BLaER1 treated with 17β-estradiol and CSF1 and Interleukin-3, amounts not matched to agents 10 nM and 100 nM (cell line): ENCODE results near the gene CCDC187.

Experiments used
- H3K27ac ChIP-seq, 11 experiments: shearing (Covaris generic); formaldehyde crosslinking; 2 replicates each; pipeline ENCODE4 v1.8.1; 2022
- H3K27me3 ChIP-seq, 11 experiments: shearing (Covaris generic); formaldehyde crosslinking; 2 replicates each; pipeline ENCODE4 v1.8.1; 2022
- H3K36me3 ChIP-seq, 11 experiments: shearing (Covaris generic); formaldehyde crosslinking; 2 replicates each; pipeline ENCODE4 v1.8.1; 2022
- H3K4me1 ChIP-seq, 10 experiments: shearing (Covaris generic); formaldehyde crosslinking; 2 replicates each; pipeline ENCODE4 v1.8.1; 2022
- H3K4me2 ChIP-seq, 11 experiments: shearing (Covaris generic); formaldehyde crosslinking; 2 replicates each; pipeline ENCODE4 v1.8.1; 2022
- H3K4me3 ChIP-seq, 10 experiments: shearing (Covaris generic); formaldehyde crosslinking; 2 replicates each; pipeline ENCODE4 v1.8.1; 2022
- H3K9ac ChIP-seq, 11 experiments: shearing (Covaris generic); formaldehyde crosslinking; 2 replicates each; pipeline ENCODE4 v1.8.1; 2022
- H3K9me3 ChIP-seq, 11 experiments: shearing (Covaris generic); formaldehyde crosslinking; replicated peaks in 1 of 11; 2 replicates each; pipeline ENCODE4 v1.8.1; 2022
- H4K20me1 ChIP-seq, 11 experiments: shearing (Covaris generic); formaldehyde crosslinking; 2 replicates each; pipeline ENCODE4 v1.8.1; 2022
- Cebpa-rat ChIP-seq, 11 experiments: shearing (Covaris generic); IDR thresholded peaks; 2 replicates each; pipeline ENCODE4 v1.8.1; 2022

CCDC187 gene

GRCh38 chr9:136341769-136342168, 37.9 kb upstream of the CCDC187 start:
- Histone ChIP-seq H4K20me1 (peaks cover 0 to 99% (median 84%) of the 10 kb centered on the region in 11 experiments; a peak in 18 of 22 replicates), H3K27ac (peak overlapping the region in 2 of 11 experiments; percentile 40 to 43; a peak in 3 of 22 replicates), H3K9me3 (no peaks in the 10 kb centered on the region), H3K27me3 (no peaks in the 10 kb centered on the region), H3K4me3 (no peak overlapping the region), H3K4me2 (peak overlapping the region; percentile 69 to 95 (median 84)), H3K4me1 (peaks cover 28 to 80% (median 66%) of the 10 kb centered on the region in 10 experiments), H3K36me3 (peaks cover 16 to 78% (median 53%) of the 10 kb centered on the region in 11 experiments; a peak in 21 of 22 replicates), H3K9ac (peak overlapping the region in 9 of 11 experiments; percentile 30 to 59 (median 47); a peak in 13 of 22 replicates)
- no peak for TF ChIP-seq Cebpa-rat (IDR thresholded peaks at IDR 0.05)

DNA sequence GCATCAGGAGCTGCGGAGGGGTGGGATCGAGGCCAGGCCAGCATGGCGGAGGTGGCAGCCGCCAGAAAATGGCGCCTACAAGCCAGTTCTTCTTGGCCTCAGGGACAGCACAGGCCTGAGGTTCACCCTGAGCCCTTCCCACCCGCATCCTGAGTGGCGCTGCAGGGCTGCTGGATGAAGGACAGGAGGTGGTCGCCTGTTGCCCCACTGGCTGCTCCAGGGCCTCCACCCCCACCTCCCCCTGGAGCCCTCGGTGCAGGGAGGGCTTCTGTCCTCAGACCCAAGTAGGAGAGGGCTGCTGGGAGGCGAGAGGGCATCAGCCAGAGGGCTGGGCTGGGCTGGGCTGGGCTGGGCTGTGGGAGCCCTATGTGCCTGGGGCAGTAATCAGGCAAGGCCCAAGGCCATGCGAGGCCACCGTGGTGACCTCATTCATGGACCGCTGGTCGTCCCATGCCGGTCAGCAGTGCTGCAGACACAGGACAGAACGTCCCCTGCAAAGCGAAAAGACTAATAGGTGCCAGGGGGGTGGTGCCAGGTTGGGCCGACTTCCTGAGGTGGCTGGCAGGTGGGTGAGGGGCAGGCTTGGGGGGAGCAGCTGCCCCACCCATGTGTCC, 37.3 kb upstream of the CCDC187 start:
- H3K36me3 ChIP-seq: peaks cover 16 to 78% (median 59%) of the 10 kb centered on the region in 11 experiments; a peak in 21 of 22 replicates
- no peak overlapping the region for H3K4me3 ChIP-seq
- H3K27ac ChIP-seq: peak overlapping the region in 1 of 11 experiments; percentile 40; a peak in 2 of 22 replicates
- no peaks in the 10 kb centered on the region for H3K9me3 ChIP-seq
- peak overlapping the region in 5 of 11 experiments; percentile 44 to 57 (median 47); a peak in 7 of 22 replicates for H3K9ac ChIP-seq
- no peak for TF ChIP-seq Cebpa-rat (IDR thresholded peaks at IDR 0.05)
- peak overlapping the region in 10 of 11 experiments; percentile 69 to 90 (median 84); a peak in 19 of 22 replicates for H3K4me2 ChIP-seq
- peaks cover 0 to 99% (median 82%) of the 10 kb centered on the region in 11 experiments; a peak in 18 of 22 replicates for H4K20me1 ChIP-seq
- H3K4me1 ChIP-seq: peaks cover 28 to 76% (median 66%) of the 10 kb centered on the region in 10 experiments
- no peaks in the 10 kb centered on the region for H3K27me3 ChIP-seq

GRCh38 chr9:136340356-136341041, 36.6 kb upstream of the CCDC187 start:
- H3K36me3 ChIP-seq: peaks cover 16 to 78% (median 61%) of the 10 kb centered on the region in 11 experiments; a peak in 21 of 22 replicates
- peak overlapping the region in 1 of 11 experiments; percentile 34; a peak in 1 of 22 replicates for H3K27ac ChIP-seq
- H3K4me3 ChIP-seq: no peak overlapping the region; a peak in 1 of 20 replicates

GRCh38 chr9:136339958-136340310, 36.0 kb upstream of the CCDC187 start:
- TF ChIP-seq Cebpa-rat (IDR thresholded peaks at IDR 0.05): no peak
- no peak overlapping the region; a peak in 1 of 20 replicates for H3K4me3 ChIP-seq
- H3K27ac ChIP-seq: peak overlapping the region in 1 of 11 experiments; percentile 34; a peak in 1 of 22 replicates
- H3K9ac ChIP-seq: peak overlapping the region in 6 of 11 experiments; percentile 12 to 51 (median 34); a peak in 3 of 22 replicates
- no peaks in the 10 kb centered on the region for H3K9me3 ChIP-seq
- H3K4me2 ChIP-seq: peak overlapping the region; percentile 57 to 89 (median 82)
- peaks cover 0 to 99% (median 79%) of the 10 kb centered on the region in 11 experiments; a peak in 18 of 22 replicates for H4K20me1 ChIP-seq
- H3K36me3 ChIP-seq: peaks cover 16 to 81% (median 62%) of the 10 kb centered on the region in 11 experiments; a peak in 21 of 22 replicates
- H3K27me3 ChIP-seq: no peaks in the 10 kb centered on the region
- H3K4me1 ChIP-seq: peaks cover 28 to 73% (median 66%) of the 10 kb centered on the region in 10 experiments

More at GRCh38 chr9:136340356-136341041, 36.6 kb upstream of the CCDC187 start:
- no peak for TF ChIP-seq Cebpa-rat (IDR thresholded peaks at IDR 0.05)
- H3K4me2 ChIP-seq: peak overlapping the region; percentile 57 to 89 (median 82)
- peaks cover 0 to 99% (median 79%) of the 10 kb centered on the region in 11 experiments; a peak in 18 of 22 replicates for H4K20me1 ChIP-seq
- peak overlapping the region in 5 of 11 experiments; percentile 12 to 51 (median 44); a peak in 2 of 22 replicates for H3K9ac ChIP-seq
- no peaks in the 10 kb centered on the region for H3K27me3 ChIP-seq
- H3K4me1 ChIP-seq: peaks cover 28 to 73% (median 66%) of the 10 kb centered on the region in 10 experiments
- H3K9me3 ChIP-seq: no peaks in the 10 kb centered on the region

- Histone ChIP-seq H3K4me2 (peak overlapping the region; percentile 57 to 89 (median 82)), H3K27ac (peak overlapping the region in 2 of 11 experiments; percentile 13 to 32; a peak in 1 of 22 replicates), H3K9ac (peak overlapping the region in 7 of 11 experiments; percentile 18 to 60 (median 38); a peak in 5 of 22 replicates), H4K20me1 (peaks cover 0 to 99% (median 80%) of the 10 kb centered on the region in 11 experiments; a peak in 18 of 22 replicates), H3K9me3 (no peaks in the 10 kb centered on the region), H3K27me3 (no peaks in the 10 kb centered on the region), H3K4me1 (peaks cover 28 to 73% (median 66%) of the 10 kb centered on the region in 10 experiments), H3K4me3 (no peak overlapping the region; a peak in 1 of 20 replicates), H3K36me3 (peaks cover 16 to 81% (median 67%) of the 10 kb centered on the region in 11 experiments; a peak in 21 of 22 replicates)
- no peak for TF ChIP-seq Cebpa-rat (IDR thresholded peaks at IDR 0.05)
Measured at GRCh38 chr9:136339173-136339957, 35.5 kb upstream of the CCDC187 start.

GRCh38 chr9:136338511-136338910, 34.6 kb upstream of the CCDC187 start:
- Histone ChIP-seq H3K9ac (peak overlapping the region in 6 of 11 experiments; percentile 9 to 60 (median 38); a peak in 6 of 22 replicates), H3K4me2 (peak overlapping the region in 8 of 11 experiments; percentile 42 to 84 (median 82); a peak in 14 of 22 replicates), H3K27ac (0 out of 22 replicates have a peak overlapping the region, but pooled peaks of 1 of the 11 experiments have one; percentile 22), H4K20me1 (peaks cover 0 to 100% (median 85%) of the 10 kb centered on the region in 11 experiments; a peak in 18 of 22 replicates), H3K36me3 (peaks cover 16 to 84% (median 72%) of the 10 kb centered on the region in 11 experiments; a peak in 21 of 22 replicates), H3K4me1 (peaks cover 27 to 70% (median 64%) of the 10 kb centered on the region in 10 experiments), H3K27me3 (no peaks in the 10 kb centered on the region), H3K9me3 (no peaks in the 10 kb centered on the region), H3K4me3 (no peak overlapping the region)
- no peak for TF ChIP-seq Cebpa-rat (IDR thresholded peaks at IDR 0.05)

DNA sequence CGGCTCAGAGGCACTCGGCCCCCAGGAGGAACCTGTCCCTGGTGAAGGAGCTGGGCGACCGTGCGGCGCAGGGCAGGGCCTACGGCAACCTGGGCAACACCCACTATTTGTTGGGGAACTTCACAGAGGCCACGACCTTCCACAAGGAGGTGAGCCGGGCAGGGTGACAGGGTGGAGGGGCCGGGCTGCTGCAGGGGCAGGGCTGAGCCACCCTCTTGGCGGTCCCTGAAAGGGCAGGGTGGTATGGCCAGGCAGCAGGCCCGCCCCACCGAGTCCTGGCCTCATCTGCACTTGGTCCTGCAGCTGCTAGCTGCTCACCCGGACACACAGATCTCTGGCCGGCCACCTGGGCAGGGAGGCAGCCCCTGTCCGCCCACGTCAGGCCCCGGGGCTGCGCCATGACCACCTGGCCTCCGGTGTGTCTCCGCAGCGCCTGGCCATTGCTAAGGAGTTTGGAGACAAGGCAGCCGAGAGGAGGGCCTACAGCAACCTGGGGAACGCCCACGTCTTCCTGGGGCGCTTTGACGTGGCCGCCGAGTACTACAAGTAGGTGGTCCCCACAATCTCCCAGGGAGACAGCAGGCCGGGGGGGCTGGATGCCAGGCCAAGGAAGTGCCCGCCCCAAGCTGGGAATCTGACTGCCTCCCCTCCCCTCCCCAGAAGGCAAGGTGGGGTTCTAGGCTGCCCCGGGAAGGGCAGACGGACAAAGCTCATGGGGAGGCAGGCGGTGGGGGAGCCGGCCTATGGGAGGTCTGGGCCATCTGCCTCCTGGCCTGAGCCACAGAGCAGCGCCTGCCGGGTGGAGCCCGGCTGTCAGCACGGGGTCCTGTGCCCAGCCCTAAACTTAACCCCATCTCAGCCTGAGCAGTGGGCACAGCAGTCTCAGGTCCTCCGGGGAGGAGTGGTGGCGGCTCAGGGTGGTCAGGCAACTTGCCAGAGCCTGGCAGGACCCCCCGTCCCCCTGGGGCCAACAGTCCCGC, 33.8 kb upstream of the CCDC187 start:
- no peak overlapping the region for H3K4me3 ChIP-seq
- no peaks in the 10 kb centered on the region for H3K9me3 ChIP-seq
- H3K27ac ChIP-seq: peak overlapping the region in 1 of 11 experiments; percentile 22; a peak in 1 of 22 replicates
- H3K4me2 ChIP-seq: peak overlapping the region in 8 of 11 experiments; percentile 29 to 84 (median 82); a peak in 13 of 22 replicates
- peak overlapping the region in 7 of 11 experiments; percentile 8 to 60 (median 42); a peak in 8 of 22 replicates for H3K9ac ChIP-seq
- H4K20me1 ChIP-seq: peaks cover 0 to 100% (median 85%) of the 10 kb centered on the region in 11 experiments; a peak in 19 of 22 replicates
- no peaks in the 10 kb centered on the region for H3K27me3 ChIP-seq
- H3K4me1 ChIP-seq: peaks cover 20 to 70% (median 63%) of the 10 kb centered on the region in 10 experiments
- no peak for TF ChIP-seq Cebpa-rat (IDR thresholded peaks at IDR 0.05)
- peaks cover 16 to 87% (median 73%) of the 10 kb centered on the region in 11 experiments; a peak in 21 of 22 replicates for H3K36me3 ChIP-seq
